ENCODE results near the gene RIMS3.
A peak's percentile ranks its signal among the peaks of the same experiment; 100 is the strongest.

Gene RIMS3

DNA sequence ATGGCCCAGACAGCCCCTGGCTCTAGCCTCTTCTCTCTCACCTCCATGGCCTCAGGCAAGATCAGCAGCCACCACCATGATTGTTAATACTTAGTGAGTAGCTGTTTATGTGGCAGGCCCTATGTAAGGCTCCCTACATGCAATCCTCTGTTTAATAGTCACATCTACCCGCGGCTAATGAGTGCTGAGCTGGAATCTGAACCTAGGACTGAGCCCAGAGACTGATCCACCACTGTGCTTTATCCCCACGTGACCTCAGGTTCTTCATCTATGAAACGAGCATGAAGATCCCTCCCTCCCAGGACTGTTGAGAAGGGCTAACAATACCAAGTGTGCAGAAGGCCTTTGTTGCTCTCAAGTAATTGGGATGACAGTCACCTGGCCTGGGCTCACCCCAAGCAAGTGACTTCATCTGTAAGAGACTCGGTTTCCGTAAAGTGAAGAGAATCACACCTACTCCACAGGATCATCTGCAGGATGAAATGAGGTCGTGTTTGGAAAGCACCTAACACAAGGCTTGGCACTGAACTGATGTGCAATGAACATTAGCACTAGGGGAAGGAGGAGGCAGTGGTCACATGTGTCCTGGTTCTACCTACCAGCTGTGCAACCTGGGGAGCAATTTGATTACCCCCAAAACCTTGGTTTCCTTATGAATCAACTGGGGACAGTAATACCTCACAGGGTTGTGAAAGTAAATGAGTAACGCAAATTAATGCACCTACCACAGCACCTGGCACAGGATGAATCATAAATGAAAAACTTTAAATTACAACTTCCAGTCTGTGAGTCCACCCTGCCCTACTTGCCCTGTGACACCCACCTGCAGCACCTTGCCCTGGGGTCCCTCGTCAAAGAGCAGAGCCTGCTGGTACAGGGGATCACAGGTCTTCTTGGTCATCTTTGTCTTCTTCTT lies 37.2 kb downstream of the RIMS3 start:
- DNase-seq: peak; percentile 63

DNA sequence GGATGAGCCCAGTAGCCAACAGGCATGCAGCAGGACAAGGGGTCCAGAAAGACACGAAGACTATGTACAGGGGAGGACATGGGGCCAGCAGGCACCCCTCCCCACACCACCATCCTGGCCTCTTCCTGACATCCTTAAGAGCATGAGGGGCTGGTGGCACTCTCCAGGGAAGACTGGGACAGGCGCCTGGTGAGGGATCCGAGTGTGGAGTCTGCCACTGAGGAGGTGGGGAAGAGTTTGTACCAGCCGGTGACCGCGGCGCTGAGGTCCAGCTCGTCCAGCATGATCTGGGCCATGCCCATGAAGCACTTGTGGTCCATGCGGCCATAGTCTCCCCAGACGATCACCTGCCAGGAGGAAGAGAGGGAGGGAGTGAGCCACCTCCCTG lies 39.1 kb downstream of the RIMS3 start:
- DNase-seq: no peak

DNA sequence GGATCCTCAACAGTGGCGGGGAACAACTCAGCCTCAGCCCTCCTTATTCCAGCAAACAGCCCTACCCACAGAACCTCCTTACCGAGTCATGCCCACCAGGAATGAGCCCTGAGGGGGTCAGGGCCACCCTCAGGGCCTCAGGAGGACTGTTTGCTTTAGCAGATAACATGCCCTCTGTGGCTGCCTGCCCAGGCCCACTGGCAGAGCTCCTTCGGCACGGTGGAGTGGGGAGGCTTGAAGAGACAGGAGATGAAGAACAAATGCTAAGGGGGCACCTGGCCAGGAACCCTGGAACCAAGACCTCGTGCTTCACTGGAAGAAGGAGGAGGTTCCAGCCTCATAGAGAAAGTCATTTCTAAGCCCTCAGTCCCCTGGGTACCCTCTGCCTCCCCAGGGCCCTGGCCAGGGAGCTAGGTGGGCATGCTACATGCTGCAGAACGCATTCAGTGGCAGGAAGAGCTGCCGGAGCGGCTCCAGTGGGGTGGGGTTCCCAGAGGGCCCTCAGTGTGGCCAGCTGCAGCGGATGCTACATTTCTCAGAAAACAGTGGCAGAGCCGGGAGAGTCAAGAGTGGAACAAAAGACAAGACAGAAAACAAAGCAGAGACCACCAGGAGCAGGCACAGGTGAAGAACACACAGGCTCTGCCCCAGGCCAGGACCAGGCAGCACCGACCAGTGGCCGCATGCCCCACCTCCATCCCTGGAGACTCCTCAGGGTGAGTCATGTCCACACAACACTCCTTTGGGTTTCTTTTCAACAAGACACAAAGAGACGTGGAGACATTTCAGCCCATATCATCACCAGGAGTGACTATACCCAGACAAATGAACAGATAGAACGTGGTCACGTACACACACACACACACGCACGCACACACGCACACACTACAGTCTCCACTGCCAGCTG lies 39.8 kb downstream of the RIMS3 start:
- DNase-seq: peak; percentile 40

DNA sequence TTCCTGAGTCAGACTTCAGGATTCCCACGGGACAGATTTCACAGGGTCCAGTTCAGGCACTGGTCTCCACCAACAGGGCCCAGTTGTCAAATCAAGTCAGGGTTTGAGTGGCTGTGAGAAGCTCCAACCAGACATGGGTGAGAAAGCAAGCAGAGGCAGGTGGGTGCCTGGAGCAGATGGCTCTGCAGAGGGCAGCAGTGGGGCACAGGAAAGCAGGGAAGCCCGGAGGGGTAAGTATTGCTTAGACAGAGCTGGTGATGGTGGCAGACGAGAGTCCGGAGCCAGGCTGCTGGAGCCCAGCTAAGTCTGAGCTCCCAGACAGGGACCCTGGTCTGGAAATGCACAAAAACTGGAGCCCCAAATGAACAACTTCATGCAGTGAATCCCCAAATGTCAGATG lies 40.4 kb downstream of the RIMS3 start:
- peak; percentile 54 for DNase-seq

DNA sequence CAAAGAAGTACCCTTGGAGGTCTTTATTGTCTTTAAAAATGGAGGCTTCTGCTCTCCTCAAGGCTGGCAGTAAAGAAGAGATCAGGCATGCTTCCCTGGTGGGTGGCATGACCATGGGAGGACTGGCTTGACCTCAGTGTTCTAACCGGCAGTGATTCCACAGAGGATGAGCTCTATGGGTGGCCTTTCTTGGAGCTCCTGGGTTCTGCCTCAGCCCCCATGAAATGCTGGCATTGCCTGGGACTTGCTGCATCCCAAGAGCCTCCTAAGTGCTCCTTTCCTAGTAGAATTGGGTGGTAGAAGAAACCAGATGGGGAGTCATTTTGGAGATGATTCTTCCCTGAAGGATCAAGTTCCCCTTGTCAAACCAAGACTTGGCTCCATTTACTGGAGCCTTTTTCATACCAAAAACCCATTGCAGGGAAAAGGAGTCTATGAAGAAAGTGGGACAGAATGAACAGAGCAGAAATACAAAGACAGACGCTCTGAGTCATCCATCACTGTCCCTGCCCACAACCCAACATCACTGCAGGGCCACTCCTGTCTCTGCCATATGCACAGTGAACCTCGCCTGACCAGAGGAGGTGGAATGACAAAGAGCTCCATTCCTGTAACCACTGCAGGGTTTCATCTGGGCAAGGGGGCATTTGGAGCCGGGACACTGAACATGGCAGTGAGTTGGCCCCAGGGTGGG lies 42.4 kb downstream of the RIMS3 start:
- DNase-seq: peak; percentile 26

DNA sequence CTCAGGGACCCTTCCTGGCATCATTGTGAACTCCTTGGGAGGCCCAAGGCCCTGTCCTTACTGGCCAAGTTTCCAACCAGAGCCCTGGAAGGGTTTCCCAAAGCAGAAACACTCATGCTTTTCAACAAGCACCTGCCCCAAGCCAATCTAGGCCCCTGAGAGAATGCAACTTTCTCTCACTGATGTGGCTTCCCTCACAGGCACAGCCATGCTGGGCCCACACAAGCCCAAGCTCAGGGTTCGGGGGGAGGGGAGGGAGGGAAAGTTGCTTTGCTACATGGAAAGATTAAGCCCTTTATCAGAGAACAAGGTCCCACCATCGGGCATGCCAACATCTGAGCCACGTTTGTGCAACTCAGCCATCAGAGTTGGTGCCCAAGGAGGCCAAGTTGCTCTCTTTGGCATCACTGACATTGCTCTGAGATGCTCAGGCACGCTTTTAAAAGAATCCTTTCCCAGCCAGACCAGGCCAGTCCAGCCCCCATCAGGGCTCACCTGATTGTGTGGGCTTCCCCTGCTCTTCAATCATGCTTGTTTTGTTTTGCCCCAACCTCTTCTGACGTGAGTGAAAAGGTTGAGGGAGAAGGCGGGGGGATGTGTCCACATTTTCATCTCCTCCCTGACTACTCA lies 43.5 kb downstream of the RIMS3 start:
- DNase-seq: peak; percentile 38

DNA sequence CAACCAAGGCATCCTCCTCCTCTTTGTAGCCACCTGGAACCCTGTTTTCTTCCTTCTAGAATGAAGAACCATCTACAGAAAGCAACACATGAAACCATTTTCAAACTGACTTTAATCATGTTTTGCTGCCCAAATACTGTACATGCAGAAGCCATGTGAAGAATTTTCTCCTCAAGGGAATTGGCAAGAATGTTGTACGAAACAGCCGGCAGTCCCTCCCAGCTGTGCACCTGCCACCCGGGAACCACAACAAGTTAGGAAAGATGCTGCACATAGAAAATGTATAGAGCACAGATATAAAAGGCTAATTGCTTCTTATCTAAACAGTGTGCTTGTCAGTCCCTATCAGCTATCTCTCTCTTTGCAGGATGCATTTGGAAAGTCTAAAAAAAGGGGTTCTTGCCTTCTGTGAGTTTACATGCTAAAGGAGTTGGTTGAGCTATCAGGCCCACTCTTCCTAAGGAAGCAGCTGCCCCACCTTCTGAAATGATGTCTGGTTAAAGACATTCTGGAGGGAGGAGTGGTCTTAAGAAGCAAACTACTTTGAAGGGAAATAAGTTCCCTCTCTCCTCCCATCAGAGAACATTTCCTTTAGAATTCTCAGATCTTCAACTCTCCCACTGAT lies 44.8 kb downstream of the RIMS3 start:
- DNase-seq: peak; percentile 13

DNA sequence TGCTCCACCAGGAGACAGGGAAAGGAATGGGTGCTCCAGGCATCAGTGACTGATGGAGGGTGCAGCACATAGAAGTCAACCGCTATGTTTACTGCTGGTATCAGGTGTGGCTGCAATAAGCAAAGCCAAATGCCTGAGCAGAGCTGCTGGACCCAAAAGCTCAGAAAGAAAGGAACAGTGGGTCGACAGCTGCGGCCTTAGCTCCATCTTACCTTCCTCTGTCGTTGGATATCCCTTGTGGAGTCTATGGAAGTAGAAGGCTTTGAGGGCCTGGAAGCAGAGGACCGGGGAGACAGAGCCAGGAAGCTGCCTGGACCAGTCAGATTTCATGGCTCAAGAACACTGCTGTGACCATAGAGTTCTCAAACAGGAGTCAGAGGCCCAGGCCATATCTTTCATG lies 45.3 kb downstream of the RIMS3 start:
- DNase-seq: peak; percentile 38

DNA sequence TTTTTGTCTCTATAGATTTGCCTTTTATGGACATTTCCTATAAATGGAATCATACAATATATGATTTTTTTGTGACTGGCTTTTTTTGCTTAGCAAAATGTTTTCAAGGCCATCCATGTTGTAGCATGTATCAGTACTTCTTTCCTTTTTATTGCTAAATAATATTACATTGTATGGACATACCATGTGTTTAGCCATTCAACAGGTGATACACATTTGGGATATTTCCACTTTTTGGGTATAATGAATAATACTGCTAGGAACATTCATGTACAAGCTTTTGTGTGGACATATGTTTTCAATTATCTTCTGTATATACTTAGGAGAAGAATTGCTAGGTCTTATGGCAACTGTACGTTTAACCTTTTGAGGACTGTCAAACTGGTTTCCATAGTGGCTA lies 47.4 kb downstream of the RIMS3 start:
- no peak for DNase-seq

DNA sequence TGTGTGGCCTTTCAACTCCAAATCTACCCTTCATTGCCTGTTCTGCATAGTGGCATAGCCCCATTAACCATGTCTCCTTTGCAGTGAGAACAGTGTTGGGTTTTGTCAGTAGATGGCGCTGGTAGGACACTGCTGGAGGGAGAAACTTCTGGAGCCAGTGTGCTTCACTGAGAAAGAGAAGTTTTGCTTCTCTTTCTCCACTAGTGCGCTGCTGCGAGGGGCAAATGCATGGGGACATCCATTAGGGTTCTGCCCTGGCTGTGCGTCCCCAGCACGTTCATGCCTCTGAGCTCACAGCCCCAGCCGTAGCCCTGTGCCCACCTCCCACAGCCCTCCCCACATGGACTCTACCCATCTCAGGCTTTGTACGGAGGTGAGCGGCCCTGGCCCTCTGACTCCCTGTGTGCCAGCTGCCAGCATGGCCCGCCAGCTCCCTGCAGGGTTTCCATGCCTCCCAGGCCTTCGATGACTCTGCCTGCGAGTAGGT lies 53.1 kb downstream of the RIMS3 start:
- peak; percentile 76 for DNase-seq

DNA sequence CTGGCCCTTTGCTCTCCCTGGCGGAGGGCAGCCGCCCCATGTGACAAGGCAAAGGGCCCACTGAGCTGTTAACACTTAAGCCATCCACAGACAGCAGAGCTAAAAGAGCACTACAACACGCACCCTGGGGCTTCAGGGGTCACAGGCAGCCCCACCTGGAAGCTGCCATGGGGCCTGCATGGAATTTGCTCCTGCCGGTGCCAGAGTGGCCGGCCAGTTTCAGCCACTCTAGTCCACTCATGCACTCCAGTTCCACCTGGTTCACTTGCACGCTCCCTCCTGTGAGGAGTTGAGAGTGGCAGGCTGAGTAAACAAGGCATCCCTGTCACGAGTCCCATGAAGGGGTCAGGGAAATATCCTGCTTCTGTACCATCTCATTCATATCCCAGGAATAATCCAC lies 55.3 kb downstream of the RIMS3 start:
- no peak for DNase-seq

DNA sequence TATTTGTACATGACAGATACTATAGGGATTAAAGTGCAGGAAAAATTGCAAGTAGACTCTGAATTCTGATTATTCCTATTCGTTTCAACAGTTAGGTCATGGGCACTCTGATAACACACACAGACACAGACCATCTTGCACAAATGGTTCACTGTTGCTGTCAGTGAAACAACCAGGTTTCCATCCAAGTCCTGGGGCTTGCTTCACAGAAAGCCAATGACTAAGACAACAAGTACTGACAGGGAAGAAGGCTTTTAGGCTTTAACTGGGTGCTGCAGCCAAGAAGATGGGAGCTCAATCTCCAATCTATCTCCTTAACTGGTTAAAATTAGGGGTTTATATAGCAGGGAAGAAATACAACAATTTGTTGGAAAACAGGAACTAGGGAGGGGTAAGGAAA lies 57.6 kb downstream of the RIMS3 start:
- no peak for DNase-seq

DNA sequence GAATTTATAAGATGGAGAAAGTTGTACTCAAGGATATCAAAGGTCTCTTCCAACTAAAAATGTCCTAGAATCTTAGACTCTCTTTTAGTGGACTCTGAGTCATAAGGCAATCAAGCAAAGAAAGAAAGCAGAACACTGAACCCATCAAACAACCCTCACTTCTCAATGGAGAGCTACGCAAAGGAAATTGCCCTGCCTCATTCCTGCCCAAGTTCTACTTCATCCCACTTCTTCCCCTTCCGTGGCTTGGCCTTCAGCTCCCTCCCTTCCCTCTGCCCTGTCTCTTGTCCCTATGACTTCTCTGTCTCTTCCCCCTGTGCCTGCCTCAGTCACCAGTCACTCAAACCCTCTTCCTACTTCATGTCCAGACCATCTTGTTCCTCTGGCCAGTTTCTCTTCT lies 58.5 kb downstream of the RIMS3 start:
- no peak for DNase-seq

DNA sequence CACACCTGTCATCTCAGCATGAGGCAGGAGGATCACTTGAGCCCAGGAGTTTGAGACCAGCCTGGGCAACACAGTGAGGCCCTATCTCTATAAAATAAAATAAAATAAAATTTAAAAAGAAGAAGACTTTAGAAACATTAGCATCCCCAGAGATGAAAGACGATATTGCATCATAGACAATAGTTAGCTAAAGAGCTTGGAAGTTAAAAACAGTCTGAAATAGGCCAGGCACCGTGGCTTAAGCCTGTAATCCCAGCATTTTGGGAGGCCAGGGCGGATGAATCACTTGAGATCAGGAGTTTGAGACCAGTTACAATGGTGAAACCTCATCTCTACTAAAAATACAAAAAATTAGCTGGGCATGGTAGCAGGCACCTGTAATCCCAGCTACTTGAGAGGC lies 59.3 kb downstream of the RIMS3 start:
- DNase-seq: no peak

DNA sequence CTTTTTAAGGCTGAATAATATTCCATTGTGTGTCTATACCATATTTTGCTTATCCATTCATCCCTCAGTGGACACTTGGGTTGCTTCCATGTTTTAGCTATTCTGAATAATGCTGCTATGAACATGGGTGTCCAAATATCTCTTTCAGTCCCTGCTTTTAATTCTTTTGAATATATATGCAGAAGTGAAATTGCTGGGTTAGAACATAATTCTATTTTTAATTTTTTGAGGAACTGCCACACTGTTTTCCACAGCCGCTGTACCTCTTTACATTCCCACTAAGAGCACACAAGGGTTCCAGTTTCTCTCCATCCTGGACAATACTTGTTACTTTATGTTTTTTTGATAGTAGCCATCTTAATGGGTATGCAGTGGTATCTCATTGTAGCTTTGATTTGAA lies 65.6 kb downstream of the RIMS3 start:
- no peak for DNase-seq

DNA sequence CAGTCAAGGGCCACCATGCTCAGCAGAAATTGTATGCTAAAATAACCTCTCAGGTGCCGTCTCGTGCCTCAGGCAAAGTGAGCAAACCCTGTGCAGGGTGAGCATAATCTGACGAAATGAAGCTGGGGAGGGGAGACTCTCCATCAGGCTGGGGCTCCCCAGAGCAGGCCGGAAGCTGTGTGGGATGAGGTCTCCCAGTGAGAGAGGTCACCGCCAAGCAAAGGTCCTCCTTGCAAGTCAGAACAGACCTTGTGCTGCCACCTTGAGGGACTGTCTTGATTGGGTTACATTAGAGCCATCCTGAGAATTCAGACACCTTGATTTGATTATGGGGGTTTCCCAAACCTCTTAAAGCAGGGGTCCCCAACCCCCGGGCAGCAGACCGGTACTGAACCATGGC lies 69.9 kb downstream of the RIMS3 start:
- DNase-seq: no peak

DNA sequence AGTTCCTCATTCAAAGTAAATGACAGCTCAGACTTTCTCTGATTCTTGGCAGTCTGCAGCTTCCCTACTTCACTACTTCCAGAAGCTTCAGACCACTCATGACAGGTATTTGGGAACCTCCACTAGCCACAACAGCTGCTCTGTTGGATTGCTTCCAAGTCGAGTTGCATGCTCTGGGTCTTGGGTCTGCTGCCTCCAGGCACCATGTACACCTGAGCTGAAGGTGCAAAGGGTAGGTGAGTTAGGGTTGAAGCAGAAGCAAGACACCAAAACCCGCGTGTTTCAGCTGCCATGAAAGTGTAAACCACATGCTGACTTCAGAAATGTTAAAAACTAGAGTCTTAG lies 71.3 kb downstream of the RIMS3 start:
- DNase-seq: no peak

DNA sequence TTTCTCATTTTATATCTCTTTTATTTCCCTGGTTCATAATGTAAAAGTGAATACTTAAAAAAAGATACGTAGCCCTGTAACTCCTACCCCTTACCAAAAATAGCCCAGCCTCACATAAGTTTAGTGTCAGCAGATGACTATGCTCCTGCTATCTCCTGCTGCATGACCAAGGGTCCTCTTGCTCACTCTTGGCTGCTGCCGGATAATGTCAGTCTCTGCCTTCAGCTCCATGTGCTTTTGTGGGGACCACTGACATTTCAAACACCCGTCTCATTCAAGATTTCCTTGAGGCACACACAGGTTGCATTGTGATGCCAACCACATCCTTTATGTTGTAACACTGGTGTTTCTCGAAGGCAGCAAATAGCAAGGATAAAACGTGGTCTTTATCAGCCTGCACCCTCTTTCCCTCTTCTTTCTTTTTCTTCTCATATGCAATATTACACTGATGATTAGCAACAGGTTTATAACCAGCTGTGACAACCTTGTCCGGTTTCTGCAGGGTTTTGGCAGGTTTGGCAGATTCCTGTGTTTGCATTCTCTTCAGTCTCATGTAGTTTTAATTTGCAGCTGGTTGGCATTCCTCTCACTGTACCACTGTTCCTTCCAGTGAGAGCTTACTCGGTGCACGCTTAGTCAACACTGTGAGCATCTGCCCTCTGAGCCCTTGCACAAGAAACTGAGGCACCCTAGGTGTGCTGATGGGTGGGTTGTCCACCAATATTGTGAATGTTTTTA lies 71.9 kb downstream of the RIMS3 start:
- no peak for DNase-seq

DNA sequence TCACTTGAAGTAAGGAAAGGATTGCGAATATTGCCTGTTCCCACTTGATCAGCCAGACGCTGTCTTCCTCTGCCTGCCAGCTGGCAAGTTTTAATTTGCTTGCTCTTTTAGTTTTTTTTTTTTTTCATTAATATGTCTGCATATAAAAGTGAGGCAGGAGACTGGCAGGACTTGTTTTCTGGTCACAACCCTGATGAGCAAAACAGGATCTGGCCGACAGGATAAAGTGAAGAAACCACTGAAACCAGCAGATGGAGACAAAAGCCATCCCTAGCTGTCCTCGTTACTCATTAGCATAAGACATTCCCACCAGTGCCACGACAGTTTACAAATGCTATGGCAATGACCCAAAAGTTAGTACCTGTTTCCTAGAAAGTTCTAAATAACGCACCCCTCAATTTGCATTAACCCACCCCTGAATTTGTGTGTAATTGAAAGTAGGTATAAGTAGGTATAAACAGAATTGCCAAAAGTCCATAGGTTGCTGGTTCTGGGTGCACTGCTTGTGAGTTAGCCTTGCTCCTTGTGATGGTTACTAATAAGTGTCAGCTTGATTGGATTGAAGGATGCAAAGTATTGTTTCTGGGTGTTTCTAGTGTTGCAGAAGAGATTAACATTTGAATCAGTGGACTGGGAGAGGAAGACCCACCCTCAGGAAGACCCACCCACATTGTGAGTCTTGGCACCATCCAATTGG lies 73.2 kb downstream of the RIMS3 start:
- DNase-seq: no peak

DNA sequence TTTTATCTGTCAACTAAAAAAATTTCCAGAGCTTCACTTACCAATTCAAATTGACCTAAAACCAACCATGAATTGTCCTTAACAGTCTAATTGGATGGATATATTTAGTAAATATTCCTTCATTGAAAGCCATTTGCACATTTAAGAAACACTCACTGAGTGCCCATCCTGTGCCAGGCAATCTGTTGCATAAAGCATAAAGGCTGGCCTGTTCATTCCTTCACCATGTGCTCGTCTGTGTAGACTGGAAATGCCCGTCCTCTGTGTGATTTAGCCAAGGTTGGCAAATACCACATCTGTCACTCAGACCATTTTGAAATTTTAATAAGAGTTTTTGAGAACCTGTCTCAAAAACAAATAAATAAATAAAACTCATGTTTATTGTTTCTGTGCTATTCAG lies 76.9 kb downstream of the RIMS3 start:
- DNase-seq: no peak

DNA sequence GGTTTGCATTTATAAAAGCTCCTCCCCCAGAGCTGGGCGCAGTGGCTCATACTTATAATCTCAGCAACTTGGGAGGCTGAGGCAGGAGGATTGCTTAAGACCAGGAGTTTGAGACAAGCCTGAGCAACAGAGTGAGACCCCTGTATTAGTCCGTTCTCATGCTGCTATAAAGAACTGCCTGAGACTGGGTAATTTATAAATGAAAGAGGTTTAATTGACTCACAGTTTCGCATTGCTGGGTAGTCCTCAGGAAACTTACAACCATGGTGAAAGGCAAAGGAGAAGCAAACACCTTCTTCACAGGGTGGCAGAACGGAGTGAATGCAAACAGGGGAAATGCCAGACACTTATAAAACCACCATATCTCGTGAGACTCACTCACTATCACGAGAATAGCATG lies 81.5 kb downstream of the RIMS3 start:
- DNase-seq: no peak

Data from activated CD8-positive, alpha-beta memory T cell treated with anti-CD3 and anti-CD28 coated beads, Interleukin-2, amount 50 U/mL, for 48 hours (primary cell).